Psoas muscle (tissue), 8 donors: Measurements from ENCODE around the gene NT5C1A. TPM values are rescaled to one million over a fixed set of nuclear protein-coding genes. Genes with fewer than 3 reads are reported as not detected.
A peak's percentile ranks its signal among the peaks of the same experiment; 100 is the strongest.

Experiments used
- ATAC-seq, 4 donors: fragments of 200-7000 bp; cut with Tn5 transposase; one replicate each; pipeline ENCODE4 v1.9.1; 2020; ENCODE audit warnings: moderate library complexity in 3 of 4, mild to moderate bottlenecking in 2 of 4
- DNase-seq, 2 donors: peaks; one replicate each; pipeline ENCODE4 v3.0.0-alpha.2; 2020
- H3K27ac ChIP-seq: fragments of 200-600 bp; one replicate; pipeline ENCODE4 v1.8.0; 2022
- H3K27me3 ChIP-seq, 3 donors: fragments of 200-600 bp in 1 of 3; one replicate each; pipeline versions ENCODE4 v1.6.1 to v1.8.0; 2013 to 2022; ENCODE audit warnings: low read length in 2 of 3, mild to moderate bottlenecking in 2 of 3, moderate library complexity in 1 of 3; ENCODE audit not compliant: insufficient read depth in 3 of 3
- H3K36me3 ChIP-seq, 2 donors: fragments of 200-600 bp in 1 of 2; one replicate each; pipeline versions ENCODE4 v1.6.1 to v1.8.0; 2013 to 2022; ENCODE audit warnings: low read depth in 1 of 2, mild to moderate bottlenecking in 1 of 2, moderate library complexity in 1 of 2; ENCODE audit not compliant: insufficient read depth in 1 of 2
- H3K4me1 ChIP-seq: fragments of 200-600 bp; one replicate; pipeline ENCODE4 v1.8.0; 2022
- H3K4me3 ChIP-seq: fragments of 200-600 bp; one replicate; pipeline ENCODE4 v1.8.0; 2022; ENCODE audit warnings: mild to moderate bottlenecking
- H3K9me3 ChIP-seq: fragments of 200-600 bp; one replicate; pipeline ENCODE4 v1.8.0; 2022
- WGBS, 3 donors: extraction: QIAGEN DNeasy Blood & Tissue Kit; methylation state at CpG; one replicate each; pipeline versions ENCODE4 v1.1.6 to v1.1.7; 2013; 5-methylcytosine and 5-hydroxymethylcytosine counted together
- intact Hi-C, 2 donors: fragments of 100-400 bp; cut with DNase I; formaldehyde crosslinking; loops; one replicate each; pipeline versions ENCODE4 v1.11.0 to v1.14.2; 2022
- polyA plus RNA-seq, 3 donors: library from polyadenylated mRNA; stranded (reverse); fragments of 200-250 nt; gene quantifications; one replicate each; pipeline ENCODE4 v1.2.3, GENCODE V29; 2013
- total RNA-seq, 4 donors: library from RNA; stranded (reverse); fragmentation: NEBNext Ultra II Directional in 2 of 4; extraction: Animal tissue kit (Norgen Biotek cat#: 25700) in 2 of 4; gene quantifications; one replicate each; pipeline versions ENCODE4 v1.2.1 to v1.2.4, GENCODE V29; 2021 to 2023
- TF ChIP-seq, protein P1 (sequence below): fragments of 200-600 bp; IDR thresholded peaks from one replicate; pipeline ENCODE4 v1.8.0; 2022; ENCODE audit warnings: antibody characterized with exemption
- donor health status: healthy with polysubstance abuse.
- donor health status: DM: no; HTN: no; CAD: no; lungs with moderate emphysema.
- donor health status: Bipolar disorder and iron deficiency.
- donor health status: healthy.
- donor health status: DM: yes; HTN: yes; CAD: no.
- donor health status: DM: no; HTN: no; CAD: no.
- donor health status: DM: no; HTN: no; CAD: no.
- donor health status: DM: yes; HTN: yes; CAD: no.

The NT5C1A gene
- total and polyA plus RNA-seq, 7 donors, result 1.2 to 112 (median 35.0) TPM

DNA sequence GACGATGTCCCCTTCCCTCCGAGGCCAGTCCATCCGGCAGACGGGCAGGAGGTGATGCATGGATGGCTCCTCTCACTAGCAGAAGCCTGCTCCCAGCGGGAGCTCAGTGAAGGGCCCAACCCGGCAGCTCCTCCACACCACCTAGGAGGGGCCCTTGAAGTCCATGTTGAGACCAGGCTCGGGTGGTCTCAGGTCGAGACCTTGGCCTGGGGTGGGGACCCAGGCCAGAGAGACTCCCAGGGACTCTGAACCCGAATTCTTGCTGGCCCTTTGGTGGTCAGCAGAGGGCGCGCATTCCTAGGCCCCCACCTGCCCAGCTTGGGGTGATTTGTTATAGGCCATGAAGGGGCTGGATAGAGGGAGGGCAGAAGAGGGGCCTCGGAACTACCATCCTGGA is 642 bp upstream of the NT5C1A start:
- H3K4me3 ChIP-seq, result peak overlapping the region; percentile 73
- WGBS, 3 donors, result 14 to 18% (median 15%) methylated on average over 11 to 12 of the region's 12 CpGs
- peak overlapping the region; percentile 89 for H3K27ac ChIP-seq
- peak; percentile 17 to 63 (median 38) for ATAC-seq
- H3K9me3 ChIP-seq, result no peaks in the 10 kb centered on the region
- TF ChIP-seq, protein P1, sequence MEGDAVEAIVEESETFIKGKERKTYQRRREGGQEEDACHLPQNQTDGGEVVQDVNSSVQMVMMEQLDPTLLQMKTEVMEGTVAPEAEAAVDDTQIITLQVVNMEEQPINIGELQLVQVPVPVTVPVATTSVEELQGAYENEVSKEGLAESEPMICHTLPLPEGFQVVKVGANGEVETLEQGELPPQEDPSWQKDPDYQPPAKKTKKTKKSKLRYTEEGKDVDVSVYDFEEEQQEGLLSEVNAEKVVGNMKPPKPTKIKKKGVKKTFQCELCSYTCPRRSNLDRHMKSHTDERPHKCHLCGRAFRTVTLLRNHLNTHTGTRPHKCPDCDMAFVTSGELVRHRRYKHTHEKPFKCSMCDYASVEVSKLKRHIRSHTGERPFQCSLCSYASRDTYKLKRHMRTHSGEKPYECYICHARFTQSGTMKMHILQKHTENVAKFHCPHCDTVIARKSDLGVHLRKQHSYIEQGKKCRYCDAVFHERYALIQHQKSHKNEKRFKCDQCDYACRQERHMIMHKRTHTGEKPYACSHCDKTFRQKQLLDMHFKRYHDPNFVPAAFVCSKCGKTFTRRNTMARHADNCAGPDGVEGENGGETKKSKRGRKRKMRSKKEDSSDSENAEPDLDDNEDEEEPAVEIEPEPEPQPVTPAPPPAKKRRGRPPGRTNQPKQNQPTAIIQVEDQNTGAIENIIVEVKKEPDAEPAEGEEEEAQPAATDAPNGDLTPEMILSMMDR, result peak; percentile 45
- peaks cover 69% of the 10 kb centered on the region for H3K4me1 ChIP-seq
- no peak for DNase-seq
- no peaks in the 10 kb centered on the region for H3K27me3 ChIP-seq
- intact Hi-C loops, result loop anchor here (2.0 kb wide), 2 partner anchors 16 to 20 kb away; no protein-coding TSS in a partner anchor
- H3K36me3 ChIP-seq, result no peaks in the 10 kb centered on the region

DNA sequence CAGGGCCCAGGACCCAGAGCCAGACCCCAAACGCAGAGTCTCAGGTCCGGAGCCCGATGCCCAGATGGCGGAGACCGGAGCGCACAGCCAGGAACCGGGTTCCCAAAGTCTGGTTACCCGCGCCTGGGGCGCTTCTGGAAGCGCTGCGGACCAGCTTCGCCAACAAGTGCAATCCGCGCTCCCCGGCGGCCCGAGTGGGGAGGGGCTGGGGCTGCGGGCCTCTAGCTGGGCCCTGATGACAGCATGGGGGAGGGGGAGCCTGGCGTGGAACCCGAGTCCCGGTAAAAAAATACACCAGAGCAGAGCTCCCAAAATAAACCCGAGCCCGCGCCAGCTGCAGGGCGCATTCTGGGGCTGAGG is 494 bp downstream of the NT5C1A start:
- Histone ChIP-seq H3K4me1 (peaks cover 63% of the 10 kb centered on the region), H3K9me3 (no peaks in the 10 kb centered on the region), H3K27me3 (no peaks in the 10 kb centered on the region), H3K27ac (peak overlapping the region; percentile 89), H3K4me3 (peak overlapping the region; percentile 73), H3K36me3 (no peaks in the 10 kb centered on the region)
- intact Hi-C loops, result no loop called here
- ATAC-seq (peak; percentile 81 to 85 (median 82)), DNase-seq (peak; percentile 84 to 94)
- 0 to 1% (median 1%) methylated on average over 25 to 26 of the region's 26 CpGs for WGBS, 3 donors
- TF ChIP-seq, protein P1, result no peak

DNA sequence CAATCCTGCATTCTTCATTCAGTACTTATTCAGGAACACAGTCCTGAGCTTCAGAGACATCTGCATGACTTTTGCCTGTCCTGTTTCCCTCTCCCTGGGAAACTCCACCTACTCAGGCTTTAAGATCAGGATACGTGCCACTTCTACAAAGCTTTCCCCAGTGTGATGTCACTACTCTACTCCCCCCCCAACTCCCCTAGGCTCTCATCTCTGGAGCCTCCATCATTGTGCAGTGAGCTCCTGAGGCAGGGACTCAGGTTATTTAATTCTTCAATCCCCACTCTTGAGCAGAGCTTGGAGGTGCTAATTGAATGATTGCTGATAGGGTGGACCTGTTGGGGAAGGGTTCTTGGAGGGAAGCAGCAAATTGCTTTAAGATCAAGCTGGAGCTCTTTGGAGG is 1.2 kb downstream of the NT5C1A start:
- Histone ChIP-seq H3K36me3 (peaks cover 0 to 6% of the 10 kb centered on the region in 2 donors), H3K4me3 (peak overlapping the region; percentile 73), H3K27me3 (no peaks in the 10 kb centered on the region), H3K9me3 (no peaks in the 10 kb centered on the region), H3K27ac (peak overlapping the region; percentile 89), H3K4me1 (peaks cover 61% of the 10 kb centered on the region)
- 8 to 25% (median 15%) methylated on average over 1 of the region's 1 CpG for WGBS, 3 donors
- intact Hi-C loops, result no loop called here
- DNase-seq (no peak), ATAC-seq (no peak)
- TF ChIP-seq, protein P1, result no peak

DNA sequence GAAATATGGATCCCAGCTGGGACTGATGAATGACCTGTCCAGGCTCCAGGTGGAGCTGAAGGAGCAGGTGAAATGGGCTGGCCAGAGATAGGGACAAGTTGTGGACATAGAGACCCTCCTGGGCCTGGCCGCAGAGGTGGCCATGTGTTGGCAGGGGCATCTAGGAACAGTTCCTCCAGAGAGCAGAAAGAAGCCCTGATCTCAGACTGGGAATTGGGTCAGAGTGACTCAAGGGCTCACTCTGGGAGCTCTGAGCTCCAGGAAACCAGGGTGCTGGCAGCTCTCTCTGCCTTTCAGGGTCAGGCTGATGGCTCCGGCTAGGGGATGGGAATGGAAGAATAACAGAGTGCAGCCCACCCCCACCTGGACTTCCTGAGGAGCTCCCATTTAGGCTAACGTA is 3.0 kb downstream of the NT5C1A start:
- Histone ChIP-seq H3K36me3 (peaks cover 0 to 17% of the 10 kb centered on the region in 2 donors), H3K4me1 (peaks cover 49% of the 10 kb centered on the region), H3K27ac (peak overlapping the region; percentile 89), H3K4me3 (peak overlapping the region; percentile 15), H3K27me3 (no peaks in the 10 kb centered on the region), H3K9me3 (no peaks in the 10 kb centered on the region)
- ATAC-seq, result peak; percentile 60 to 78 (median 70)
- TF ChIP-seq, protein P1, result no peak
- peak in 1 of 2 donors; percentile 79 for DNase-seq
- 39 to 61% (median 47%) methylated on average over 3 of the region's 3 CpGs for WGBS, 3 donors
- intact Hi-C loops, result no loop called here

DNA sequence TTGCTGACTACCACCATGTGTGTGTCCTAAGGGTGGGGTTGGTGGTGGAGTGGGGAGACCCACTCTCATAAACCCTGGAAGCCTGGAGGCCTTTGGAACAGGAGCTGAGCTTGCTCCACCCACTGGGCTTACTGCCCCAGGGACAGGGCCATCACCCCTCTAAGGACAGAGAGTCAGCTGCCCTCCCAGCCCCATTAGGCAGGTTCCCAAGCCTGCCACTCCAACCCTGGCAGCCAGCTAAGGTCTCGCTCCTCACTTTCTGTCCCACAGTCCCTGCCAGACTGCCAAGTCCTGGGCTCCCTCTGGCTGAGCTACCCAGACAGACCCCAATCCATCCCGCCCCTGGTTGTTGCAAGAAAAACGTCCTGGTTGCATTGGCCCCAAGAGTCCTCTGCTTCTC is 3.8 kb downstream of the NT5C1A start:
- intact Hi-C loops, result no loop called here
- ATAC-seq (peak; percentile 34 to 67 (median 60)), DNase-seq (peak; percentile 49 to 82)
- H3K4me1 ChIP-seq, result peaks cover 45% of the 10 kb centered on the region
- no peaks in the 10 kb centered on the region for H3K9me3 ChIP-seq
- TF ChIP-seq, protein P1, result no peak
- 16 to 50% (median 19%) methylated on average over 3 of the region's 3 CpGs for WGBS, 3 donors
- H3K36me3 ChIP-seq, result peaks cover 0 to 17% of the 10 kb centered on the region in 2 donors
- H3K27ac ChIP-seq, result peak overlapping the region; percentile 89
- no peaks in the 10 kb centered on the region for H3K27me3 ChIP-seq
- H3K4me3 ChIP-seq, result no peak overlapping the region
